GM19463 (cell line): ENCODE data around the gene EIPR1.

Experiments
- ATAC-seq: cut with Tn5 transposase; IDR thresholded peaks from one replicate; pipeline ENCODE4 v1.9.1; 2021; ENCODE audit warnings: mild to moderate bottlenecking, moderate library complexity; ENCODE audit not compliant: unreplicated experiment

The EIPR1 gene

GRCh38 chr2:3223080-3223923, 154.3 kb downstream of the EIPR1 start:
- peak; percentile 96 for ATAC-seq

GRCh38 chr2:3222636-3223035, 155.0 kb downstream of the EIPR1 start:
- peak; percentile 35 for ATAC-seq

- ATAC-seq: no peak
Measured at GRCh38 chr2:3219536-3219935, 158.1 kb downstream of the EIPR1 start.

GRCh38 chr2:3217646-3218045, 160.0 kb downstream of the EIPR1 start:
- ATAC-seq: no peak

- ATAC-seq: no peak
Measured at GRCh38 chr2:3216841-3217495, 160.7 kb downstream of the EIPR1 start.

- ATAC-seq: no peak
Measured at GRCh38 chr2:3214806-3215404, 162.7 kb downstream of the EIPR1 start.

- ATAC-seq: no peak
Measured at GRCh38 chr2:3214065-3214464, 163.6 kb downstream of the EIPR1 start.

GRCh38 chr2:3212984-3213383, 164.6 kb downstream of the EIPR1 start:
- no peak for ATAC-seq

- ATAC-seq: no peak
Measured at GRCh38 chr2:3212061-3212362, 165.6 kb downstream of the EIPR1 start.

GRCh38 chr2:3211256-3212060, 166.2 kb downstream of the EIPR1 start:
- ATAC-seq: no peak

GRCh38 chr2:3210257-3210656, 167.4 kb downstream of the EIPR1 start:
- ATAC-seq: no peak

GRCh38 chr2:3209258-3209657, 168.4 kb downstream of the EIPR1 start:
- no peak for ATAC-seq

- ATAC-seq: no peak
Measured at GRCh38 chr2:3208591-3208990, 169.0 kb downstream of the EIPR1 start.

- no peak for ATAC-seq
Measured at GRCh38 chr2:3208179-3208578, 169.4 kb downstream of the EIPR1 start.

- no peak for ATAC-seq
Measured at GRCh38 chr2:3207091-3207491, 170.5 kb downstream of the EIPR1 start.

- no peak for ATAC-seq
Measured at GRCh38 chr2:3205845-3206244, 171.8 kb downstream of the EIPR1 start.

GRCh38 chr2:3204031-3204821, 173.4 kb downstream of the EIPR1 start:
- ATAC-seq: no peak

GRCh38 chr2:3203497-3204019, 174.1 kb downstream of the EIPR1 start:
- ATAC-seq: no peak

GRCh38 chr2:3202926-3203325, 174.7 kb downstream of the EIPR1 start:
- ATAC-seq: no peak

- no peak for ATAC-seq
Measured at GRCh38 chr2:3201281-3201680, 176.3 kb downstream of the EIPR1 start.
